ENCODE measurements around the gene RNF187. TPM values are rescaled to one million over a fixed set of nuclear protein-coding genes. Genes with fewer than 3 reads are reported as not detected.

Gene RNF187
- total and polyA plus RNA-seq, 10 of the 15 experiments (the other 5 are each of a cell fraction or from before 2014, with no cell fraction given) = 2.6 to 116 (median 29.5) TPM

DNA sequence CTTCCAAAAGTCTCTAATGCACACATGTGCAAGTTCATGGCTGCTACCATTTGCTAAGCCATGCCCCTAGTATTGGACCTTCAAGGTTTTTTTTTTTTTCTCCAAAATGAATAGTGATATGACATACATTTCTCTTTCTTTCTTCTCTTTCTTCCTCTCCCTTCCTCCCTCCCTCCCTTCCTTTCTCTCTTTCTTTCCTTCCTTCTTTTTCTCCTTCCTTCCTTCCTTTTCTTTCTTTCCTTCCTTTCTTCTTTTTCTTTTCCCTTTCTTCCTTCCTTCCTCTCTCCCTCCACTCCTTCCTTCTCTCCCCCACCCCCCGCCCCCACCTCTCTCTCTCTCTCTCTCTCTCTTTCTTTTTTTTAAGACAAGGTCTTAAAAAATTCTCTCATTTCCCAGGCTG is 3.4 kb upstream of the RNF187 start (continued):
- TF ChIP-seq, protein P1, sequence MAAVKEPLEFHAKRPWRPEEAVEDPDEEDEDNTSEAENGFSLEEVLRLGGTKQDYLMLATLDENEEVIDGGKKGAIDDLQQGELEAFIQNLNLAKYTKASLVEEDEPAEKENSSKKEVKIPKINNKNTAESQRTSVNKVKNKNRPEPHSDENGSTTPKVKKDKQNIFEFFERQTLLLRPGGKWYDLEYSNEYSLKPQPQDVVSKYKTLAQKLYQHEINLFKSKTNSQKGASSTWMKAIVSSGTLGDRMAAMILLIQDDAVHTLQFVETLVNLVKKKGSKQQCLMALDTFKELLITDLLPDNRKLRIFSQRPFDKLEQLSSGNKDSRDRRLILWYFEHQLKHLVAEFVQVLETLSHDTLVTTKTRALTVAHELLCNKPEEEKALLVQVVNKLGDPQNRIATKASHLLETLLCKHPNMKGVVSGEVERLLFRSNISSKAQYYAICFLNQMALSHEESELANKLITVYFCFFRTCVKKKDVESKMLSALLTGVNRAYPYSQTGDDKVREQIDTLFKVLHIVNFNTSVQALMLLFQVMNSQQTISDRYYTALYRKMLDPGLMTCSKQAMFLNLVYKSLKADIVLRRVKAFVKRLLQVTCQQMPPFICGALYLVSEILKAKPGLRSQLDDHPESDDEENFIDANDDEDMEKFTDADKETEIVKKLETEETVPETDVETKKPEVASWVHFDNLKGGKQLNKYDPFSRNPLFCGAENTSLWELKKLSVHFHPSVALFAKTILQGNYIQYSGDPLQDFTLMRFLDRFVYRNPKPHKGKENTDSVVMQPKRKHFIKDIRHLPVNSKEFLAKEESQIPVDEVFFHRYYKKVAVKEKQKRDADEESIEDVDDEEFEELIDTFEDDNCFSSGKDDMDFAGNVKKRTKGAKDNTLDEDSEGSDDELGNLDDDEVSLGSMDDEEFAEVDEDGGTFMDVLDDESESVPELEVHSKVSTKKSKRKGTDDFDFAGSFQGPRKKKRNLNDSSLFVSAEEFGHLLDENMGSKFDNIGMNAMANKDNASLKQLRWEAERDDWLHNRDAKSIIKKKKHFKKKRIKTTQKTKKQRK (IDR thresholded peaks at IDR 0.05; ENCODE audit: low read depth, low read length) = no peak
- no peak for TF ChIP-seq MYC (IDR thresholded peaks at IDR 0.05; ENCODE audit: insufficient read depth, insufficient read length, insufficient replicate concordance, low read length, severe bottlenecking)
- TF ChIP-seq, protein P2, sequence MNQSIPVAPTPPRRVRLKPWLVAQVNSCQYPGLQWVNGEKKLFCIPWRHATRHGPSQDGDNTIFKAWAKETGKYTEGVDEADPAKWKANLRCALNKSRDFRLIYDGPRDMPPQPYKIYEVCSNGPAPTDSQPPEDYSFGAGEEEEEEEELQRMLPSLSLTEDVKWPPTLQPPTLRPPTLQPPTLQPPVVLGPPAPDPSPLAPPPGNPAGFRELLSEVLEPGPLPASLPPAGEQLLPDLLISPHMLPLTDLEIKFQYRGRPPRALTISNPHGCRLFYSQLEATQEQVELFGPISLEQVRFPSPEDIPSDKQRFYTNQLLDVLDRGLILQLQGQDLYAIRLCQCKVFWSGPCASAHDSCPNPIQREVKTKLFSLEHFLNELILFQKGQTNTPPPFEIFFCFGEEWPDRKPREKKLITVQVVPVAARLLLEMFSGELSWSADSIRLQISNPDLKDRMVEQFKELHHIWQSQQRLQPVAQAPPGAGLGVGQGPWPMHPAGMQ (IDR thresholded peaks at IDR 0.05; ENCODE audit: borderline replicate concordance) = no peak
- no peak for TF ChIP-seq CBX3 (IDR thresholded peaks at IDR 0.05; ENCODE audit: borderline replicate concordance, low read depth)
- no peak for TF ChIP-seq SRF (IDR thresholded peaks at IDR 0.05; ENCODE audit: low read depth in 2 of 2, low read length in 2 of 2)
- TF ChIP-seq GATAD2B (conservative IDR thresholded peaks at IDR 0.05; ENCODE audit: low read depth) = no peak
- TF ChIP-seq, protein P3, sequence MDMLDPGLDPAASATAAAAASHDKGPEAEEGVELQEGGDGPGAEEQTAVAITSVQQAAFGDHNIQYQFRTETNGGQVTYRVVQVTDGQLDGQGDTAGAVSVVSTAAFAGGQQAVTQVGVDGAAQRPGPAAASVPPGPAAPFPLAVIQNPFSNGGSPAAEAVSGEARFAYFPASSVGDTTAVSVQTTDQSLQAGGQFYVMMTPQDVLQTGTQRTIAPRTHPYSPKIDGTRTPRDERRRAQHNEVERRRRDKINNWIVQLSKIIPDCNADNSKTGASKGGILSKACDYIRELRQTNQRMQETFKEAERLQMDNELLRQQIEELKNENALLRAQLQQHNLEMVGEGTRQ (IDR thresholded peaks at IDR 0.05; ENCODE audit: borderline replicate concordance, low read depth, low read length) = no peak
- no peak for TF ChIP-seq TARDBP (IDR thresholded peaks at IDR 0.05; ENCODE audit: borderline replicate concordance)
- TF ChIP-seq, protein P4, sequence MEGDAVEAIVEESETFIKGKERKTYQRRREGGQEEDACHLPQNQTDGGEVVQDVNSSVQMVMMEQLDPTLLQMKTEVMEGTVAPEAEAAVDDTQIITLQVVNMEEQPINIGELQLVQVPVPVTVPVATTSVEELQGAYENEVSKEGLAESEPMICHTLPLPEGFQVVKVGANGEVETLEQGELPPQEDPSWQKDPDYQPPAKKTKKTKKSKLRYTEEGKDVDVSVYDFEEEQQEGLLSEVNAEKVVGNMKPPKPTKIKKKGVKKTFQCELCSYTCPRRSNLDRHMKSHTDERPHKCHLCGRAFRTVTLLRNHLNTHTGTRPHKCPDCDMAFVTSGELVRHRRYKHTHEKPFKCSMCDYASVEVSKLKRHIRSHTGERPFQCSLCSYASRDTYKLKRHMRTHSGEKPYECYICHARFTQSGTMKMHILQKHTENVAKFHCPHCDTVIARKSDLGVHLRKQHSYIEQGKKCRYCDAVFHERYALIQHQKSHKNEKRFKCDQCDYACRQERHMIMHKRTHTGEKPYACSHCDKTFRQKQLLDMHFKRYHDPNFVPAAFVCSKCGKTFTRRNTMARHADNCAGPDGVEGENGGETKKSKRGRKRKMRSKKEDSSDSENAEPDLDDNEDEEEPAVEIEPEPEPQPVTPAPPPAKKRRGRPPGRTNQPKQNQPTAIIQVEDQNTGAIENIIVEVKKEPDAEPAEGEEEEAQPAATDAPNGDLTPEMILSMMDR (IDR thresholded peaks at IDR 0.05 in 2 of 3, conservative IDR thresholded peaks at IDR 0.05 in 1 of 3; ENCODE audit: control insufficient read depth in 2 of 3, extremely low read depth in 1 of 3, insufficient read depth in 1 of 3, low read depth in 3 of 3, low read length in 3 of 3) = no peak
- TF ChIP-seq RBBP5 (conservative IDR thresholded peaks at IDR 0.05) = no peak
- TF ChIP-seq LARP7 (IDR thresholded peaks at IDR 0.05) = no peak
- no peak for TF ChIP-seq ZNF217 (IDR thresholded peaks at IDR 0.05)
- TF ChIP-seq, protein P5, sequence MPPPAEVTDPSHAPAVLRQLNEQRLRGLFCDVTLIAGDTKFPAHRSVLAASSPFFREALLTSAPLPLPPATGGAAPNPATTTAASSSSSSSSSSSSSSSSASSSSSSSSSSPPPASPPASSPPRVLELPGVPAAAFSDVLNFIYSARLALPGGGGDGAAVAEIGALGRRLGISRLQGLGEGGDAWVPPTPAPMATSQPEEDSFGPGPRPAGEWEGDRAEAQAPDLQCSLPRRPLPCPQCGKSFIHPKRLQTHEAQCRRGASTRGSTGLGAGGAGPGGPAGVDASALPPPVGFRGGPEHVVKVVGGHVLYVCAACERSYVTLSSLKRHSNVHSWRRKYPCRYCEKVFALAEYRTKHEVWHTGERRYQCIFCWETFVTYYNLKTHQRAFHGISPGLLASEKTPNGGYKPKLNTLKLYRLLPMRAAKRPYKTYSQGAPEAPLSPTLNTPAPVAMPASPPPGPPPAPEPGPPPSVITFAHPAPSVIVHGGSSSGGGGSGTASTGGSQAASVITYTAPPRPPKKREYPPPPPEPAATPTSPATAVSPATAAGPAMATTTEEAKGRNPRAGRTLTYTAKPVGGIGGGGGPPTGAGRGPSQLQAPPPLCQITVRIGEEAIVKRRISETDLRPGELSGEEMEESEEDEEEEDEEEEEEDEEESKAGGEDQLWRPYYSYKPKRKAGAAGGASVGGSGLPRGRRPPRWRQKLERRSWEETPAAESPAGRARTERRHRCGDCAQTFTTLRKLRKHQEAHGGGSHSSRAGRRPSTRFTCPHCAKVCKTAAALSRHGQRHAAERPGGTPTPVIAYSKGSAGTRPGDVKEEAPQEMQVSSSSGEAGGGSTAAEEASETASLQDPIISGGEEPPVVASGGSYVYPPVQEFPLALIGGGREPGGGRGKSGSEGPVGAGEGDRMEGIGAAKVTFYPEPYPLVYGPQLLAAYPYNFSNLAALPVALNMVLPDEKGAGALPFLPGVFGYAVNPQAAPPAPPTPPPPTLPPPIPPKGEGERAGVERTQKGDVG (CRISPR knock-in tag; IDR thresholded peaks at IDR 0.05) = no peak
